HEK293T (cell line): Measurements from ENCODE around the gene TARBP2.

Source experiments
- ELF4 ChIP-seq: fragments of 450-650 bp; IDR thresholded peaks from 2 replicates; pipeline ENCODE4 v1.6.1; 2017; ENCODE audit warnings: antibody characterized with exemption
- FOXA1 ChIP-seq: fragments of 450-650 bp; IDR thresholded peaks from 2 replicates; pipeline ENCODE4 v1.6.1; 2016; ENCODE audit warnings: mild to moderate bottlenecking
- LEF1 ChIP-seq: fragments of 450-650 bp; IDR thresholded peaks from 2 replicates; pipeline ENCODE4 v1.6.1; 2017; ENCODE audit warnings: mild to moderate bottlenecking, borderline replicate concordance
- SP1 ChIP-seq: fragments of 450-650 bp; IDR thresholded peaks from 2 replicates; pipeline ENCODE4 v1.6.1; 2017
- SUZ12 ChIP-seq: fragments of 450-650 bp; IDR thresholded peaks from 2 replicates; pipeline ENCODE4 v1.6.1; 2016; ENCODE audit warnings: mild to moderate bottlenecking

DNA sequence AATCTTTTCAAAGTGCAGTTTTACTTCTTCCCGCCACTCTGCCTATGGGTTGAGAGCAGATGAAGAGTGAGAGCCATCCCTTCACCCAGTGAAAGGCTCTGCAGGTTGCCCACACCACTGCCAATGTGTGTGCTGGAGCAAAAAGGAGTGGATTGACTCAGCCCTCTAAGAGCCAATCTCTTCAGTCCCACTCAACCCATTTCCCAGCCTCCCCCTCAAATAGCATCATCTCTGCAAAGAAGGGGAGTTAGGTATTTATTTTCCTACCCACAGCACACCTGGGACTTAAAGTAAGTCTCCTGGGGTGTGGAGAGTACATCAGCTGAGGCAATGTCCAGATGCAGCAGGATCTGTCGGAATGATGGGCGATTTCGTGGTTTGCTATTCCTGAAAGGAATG lies 17.1 kb upstream of the TARBP2 start:
- no peak for TF ChIP-seq LEF1
- TF ChIP-seq ELF4 = no peak
- no peak for TF ChIP-seq SP1
- TF ChIP-seq SUZ12 = no peak
- TF ChIP-seq FOXA1 = no peak
